ENCODE results near the gene PPFIA1. TPM values are rescaled to one million over a fixed set of nuclear protein-coding genes. Genes with fewer than 3 reads are reported as not detected.
"Not testable (repeated sequence)": the region's sequence is repeated elsewhere in the genome, so short reads cannot be mapped to it uniquely, and the experiment has no call there.

The PPFIA1 gene
- total RNA-seq, 1 experiment from 2014 or later, result 45.1 TPM

- DNase-seq (ENCODE audit: low read depth), result no peak
Observed at GRCh38 chr11:70251659-70252321, 18.7 kb upstream of the PPFIA1 start.

GRCh38 chr11:70252844-70253243 is 17.6 kb upstream of the PPFIA1 start:
- DNase-seq (ENCODE audit: low read depth), result no peak

DNA sequence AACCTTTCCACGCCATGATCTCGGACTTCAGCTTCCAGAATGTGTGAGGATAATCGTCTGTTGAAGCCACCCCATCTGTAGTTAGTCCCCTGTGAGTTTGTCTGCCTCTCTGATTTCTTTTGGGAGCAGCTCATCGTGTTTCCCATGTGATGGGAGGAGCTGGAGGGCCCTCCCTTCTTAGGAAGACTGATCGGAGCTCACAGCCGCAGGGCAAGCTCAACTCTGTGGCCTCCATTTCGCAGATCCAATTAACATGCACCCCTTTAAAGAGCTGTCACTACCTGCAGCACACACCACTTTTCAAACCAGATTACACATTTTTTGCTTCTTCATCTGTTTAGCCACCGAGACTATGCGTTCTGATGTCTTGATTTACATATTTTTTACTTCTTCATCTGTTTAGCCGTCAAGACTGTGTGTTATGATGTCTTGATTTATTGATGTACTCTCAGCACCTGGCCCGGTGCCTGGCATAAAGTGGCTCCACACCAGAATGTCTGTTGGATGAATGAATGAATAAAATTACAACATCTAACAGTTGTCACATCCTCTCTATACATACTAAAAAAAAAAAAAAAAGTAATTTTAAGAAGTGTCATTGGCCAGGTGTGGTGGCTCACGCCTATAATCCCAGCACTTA is 14.9 kb upstream of the PPFIA1 start:
- no peak for DNase-seq (ENCODE audit: low read depth)

DNA sequence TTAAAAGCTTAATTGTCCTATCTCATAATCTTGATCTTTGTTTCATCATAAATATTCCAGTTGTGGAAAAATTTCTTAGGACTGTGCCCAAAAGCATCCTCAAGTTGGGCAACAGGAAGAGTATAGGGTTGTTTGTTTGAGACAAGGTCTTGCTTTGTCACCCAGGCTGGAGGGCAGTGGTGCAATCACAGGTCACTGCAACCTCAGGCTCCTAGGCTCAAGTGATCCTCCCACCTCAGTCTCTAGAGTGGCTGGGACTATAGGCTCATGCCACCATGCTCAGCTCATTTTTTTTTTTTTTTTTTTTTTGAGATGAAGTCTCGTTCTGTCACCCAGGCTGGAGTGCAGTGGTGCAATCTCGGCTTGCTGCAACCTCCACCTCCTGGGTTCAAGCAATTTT is 11.4 kb upstream of the PPFIA1 start:
- DNase-seq (ENCODE audit: low read depth), result not testable (repeated sequence)

DNA sequence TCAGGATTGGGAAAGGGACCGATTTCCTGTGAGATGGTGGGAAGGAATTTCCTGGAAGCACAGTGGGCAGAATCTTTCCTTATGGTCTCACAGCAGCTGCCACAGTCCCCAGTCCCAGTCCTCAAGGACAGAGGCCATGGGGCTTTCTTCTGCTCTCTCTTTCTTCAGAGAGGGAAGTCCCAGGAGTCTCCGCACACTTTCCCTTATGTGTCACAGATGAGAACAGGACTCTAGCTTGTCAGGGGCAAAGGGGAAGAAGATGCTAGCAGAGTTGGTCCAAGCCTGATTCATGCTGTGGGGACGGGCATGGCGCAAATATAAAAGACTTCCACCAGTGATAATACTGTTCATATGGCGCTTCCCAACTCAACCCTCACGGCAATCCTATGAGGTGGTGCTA is 7.5 kb upstream of the PPFIA1 start:
- no peak for DNase-seq (ENCODE audit: low read depth)

DNA sequence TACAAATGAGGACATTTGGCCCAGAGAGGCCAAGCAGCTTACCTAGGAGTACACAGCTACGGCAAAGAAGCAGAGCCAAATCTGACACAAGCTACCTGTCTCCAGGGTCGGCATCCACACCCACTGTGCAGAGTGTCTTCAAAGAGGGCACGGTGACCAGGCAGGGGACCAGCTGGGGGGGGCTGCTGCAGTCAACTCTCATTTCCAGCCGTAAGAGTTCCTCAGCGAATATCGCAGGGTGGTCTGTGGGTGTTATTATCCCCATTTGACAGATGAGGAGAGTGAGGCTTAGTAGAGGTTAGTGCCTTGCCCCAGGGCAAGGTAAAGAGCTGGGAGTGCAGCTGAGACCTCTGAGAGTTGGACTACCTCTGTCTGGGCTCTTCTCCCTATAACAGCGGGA is 7.1 kb upstream of the PPFIA1 start:
- no peak for DNase-seq (ENCODE audit: low read depth)

GRCh38 chr11:70265341-70265740 is 5.1 kb upstream of the PPFIA1 start:
- DNase-seq (ENCODE audit: low read depth), result no peak

DNA sequence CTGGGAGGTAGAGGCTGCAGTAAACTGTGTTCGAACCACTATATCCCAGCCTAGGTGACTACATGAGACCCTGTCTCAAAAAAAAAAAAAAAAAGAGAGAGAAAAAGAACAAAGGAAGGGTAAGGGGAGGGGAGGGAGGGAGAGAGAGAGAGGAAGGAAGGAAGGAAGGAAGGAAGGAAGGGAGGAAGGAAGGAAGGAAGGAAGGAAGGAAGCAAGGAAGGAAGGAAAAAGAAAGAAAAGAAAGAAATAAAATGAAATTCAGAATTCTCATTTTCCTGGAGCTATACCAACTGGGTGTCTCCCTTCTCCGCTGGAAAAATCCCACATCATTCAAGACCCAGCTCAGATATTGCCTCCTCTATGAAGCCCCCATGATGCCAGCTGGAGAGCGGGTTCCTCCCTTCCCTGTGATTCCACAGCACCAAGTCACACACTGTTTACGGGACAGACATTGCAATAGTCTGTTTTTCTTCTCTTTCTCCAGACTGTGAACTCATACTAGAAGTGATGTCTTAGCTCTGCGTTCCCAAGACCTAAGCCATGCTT is 3.0 kb upstream of the PPFIA1 start:
- no peak for DNase-seq (ENCODE audit: low read depth)

DNA sequence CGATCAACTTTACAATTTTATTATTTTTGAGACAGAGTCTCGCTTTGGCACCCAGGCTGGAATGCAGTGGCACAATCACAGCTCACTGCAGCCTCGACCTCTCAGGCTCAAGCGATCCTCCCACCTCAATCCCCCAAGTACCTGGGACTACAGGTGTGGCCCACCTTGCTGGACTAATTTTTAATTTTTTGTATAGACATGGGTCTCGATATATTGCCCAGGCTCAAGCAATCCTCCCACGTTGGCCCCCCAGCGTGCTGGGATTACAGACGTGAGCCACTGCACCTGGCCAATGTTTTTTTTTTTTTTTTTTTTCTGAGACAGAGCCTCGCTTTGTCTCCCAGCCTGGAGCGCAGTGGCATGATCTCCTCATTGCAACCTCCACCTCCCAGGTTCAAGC is 2.0 kb upstream of the PPFIA1 start:
- DNase-seq (ENCODE audit: low read depth), result no peak

GRCh38 chr11:70270877-70271648 is 573 bp downstream of the PPFIA1 start:
- peak; percentile 19 for DNase-seq (ENCODE audit: low read depth)

DNA sequence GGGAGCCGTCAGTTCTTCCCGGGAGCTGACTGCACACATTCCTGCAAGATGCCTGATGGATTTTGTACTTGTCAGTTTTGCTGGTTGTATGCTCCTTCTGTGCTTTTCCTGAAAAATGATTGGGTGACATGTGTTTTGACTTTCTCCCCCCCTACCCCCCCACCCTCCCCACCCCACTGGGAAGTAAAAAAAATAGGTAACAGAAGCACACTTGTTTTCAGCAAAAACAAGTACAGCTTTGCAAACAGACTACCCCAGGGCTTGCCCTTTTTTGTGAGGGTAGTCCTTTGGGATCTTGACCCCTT is 1.1 kb downstream of the PPFIA1 start:
- DNase-seq (ENCODE audit: low read depth), result no peak

DNA sequence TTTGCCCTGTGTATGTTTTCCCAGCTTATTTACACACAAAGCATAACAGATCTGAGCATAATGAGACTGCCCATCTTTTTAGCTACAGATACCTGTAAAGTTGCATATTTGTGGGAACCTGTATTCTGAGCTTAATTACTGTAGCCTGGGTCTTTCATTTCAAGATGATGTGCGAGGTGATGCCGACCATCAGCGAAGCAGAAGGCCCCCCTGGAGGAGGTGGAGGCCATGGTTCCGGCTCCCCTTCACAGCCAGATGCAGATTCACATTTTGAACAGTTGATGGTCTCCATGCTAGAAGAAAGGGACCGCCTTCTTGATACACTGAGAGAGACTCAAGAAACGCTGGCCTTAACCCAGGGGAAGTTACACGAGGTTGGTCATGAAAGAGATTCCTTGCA is 1.5 kb downstream of the PPFIA1 start:
- DNase-seq (ENCODE audit: low read depth), result no peak

- no peak for DNase-seq (ENCODE audit: low read depth)
Observed at GRCh38 chr11:70278994-70279393, 8.5 kb downstream of the PPFIA1 start.

DNA sequence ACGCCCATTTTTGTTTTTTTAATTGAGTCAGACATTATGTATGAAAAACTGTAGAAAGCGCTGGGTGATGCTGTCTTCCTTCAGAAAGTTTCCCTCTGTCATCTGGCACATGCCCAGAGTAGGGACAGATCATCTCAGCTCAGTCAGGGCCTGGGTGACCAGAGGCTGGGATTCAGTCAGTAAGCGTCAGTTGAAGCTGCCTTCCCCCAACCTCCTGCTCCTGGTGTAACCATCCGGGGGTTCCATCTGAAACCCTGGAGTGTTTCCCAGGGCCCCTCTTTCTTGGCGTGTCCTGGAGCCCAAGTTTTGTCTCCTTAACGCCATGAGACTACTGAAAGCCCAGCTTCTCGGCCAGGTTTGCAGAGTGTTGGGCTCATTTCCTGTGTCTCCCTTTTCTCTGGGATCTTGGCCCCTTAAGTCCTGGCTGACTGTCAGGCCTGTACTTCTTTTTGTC is 10.7 kb downstream of the PPFIA1 start:
- DNase-seq (ENCODE audit: low read depth), result peak; percentile 68

- no peak for DNase-seq (ENCODE audit: low read depth)
Observed at GRCh38 chr11:70282012-70282411, 11.5 kb downstream of the PPFIA1 start.

DNA sequence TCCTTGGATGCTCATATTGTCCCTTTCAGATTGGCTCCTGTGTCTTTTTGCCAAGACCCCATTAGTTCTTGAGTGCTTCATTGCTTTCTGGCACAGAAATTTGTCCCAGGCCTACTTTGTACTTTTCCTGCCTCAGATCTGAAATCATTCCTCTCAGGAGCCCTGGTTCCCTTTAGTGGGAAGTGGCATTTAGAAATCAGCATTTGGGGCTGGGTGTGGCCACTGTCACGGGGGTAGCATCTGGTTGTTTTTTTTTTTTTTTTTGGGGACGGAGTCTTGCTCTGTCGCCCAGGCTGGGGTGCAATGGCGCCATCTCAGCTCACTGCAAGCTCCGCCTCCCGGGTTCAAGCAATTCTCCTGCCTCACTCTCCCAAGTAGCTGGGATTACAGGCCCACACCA is 18.2 kb downstream of the PPFIA1 start:
- no peak for DNase-seq (ENCODE audit: low read depth)

DNA sequence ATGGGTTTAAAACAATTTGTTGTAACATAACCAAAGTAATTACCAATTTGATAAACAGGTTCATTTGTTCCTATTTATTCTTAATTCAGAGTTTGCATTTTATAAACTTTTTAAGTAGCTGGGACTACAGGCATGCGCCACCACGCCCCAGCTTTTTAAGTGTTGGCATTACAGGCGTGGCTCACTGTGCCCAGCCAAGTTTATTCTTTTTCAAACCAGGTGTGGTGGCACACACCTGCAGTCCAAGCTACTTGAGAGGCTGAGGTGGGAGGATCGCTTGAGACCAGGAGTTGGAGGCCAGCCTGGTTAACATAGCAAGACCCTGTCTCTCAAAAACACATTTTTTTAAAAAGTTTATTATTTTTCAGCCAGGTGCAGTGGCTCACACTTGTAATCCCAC is 19.1 kb downstream of the PPFIA1 start:
- DNase-seq (ENCODE audit: low read depth), result no peak

DNA sequence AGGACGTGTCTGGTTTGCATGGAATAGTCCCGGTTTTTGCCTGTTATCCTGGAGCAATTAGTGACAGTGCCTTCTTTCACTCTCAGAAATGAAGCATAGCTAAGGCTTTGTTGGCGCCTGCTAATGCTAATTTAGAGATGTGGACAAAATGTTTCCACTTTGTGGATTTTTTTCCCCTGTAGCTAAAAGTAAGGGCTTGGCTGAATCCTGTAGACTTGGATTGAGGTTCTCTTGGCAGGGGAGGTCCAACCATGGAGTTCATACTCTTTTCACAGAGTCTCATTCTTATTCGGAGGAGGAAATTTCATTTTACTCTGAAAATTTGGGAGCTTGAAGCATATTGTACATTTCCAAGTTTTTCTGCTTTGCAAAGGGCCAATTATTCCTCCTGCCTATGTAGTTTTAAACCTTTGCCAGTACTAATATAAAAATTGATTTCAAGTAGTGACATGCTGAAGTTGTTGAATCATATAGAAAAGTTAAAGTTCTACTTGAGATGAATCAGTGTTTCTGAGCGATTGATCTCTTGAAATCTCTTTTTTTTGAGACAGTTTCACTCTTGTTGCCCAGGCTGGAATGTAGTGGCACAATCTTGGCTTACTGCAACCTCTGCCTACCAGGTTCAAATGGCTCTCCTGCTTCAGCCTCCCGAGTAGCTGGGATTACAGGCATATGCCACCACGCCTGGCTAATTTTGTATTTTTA is 20.0 kb downstream of the PPFIA1 start:
- DNase-seq (ENCODE audit: low read depth), result no peak

- DNase-seq (ENCODE audit: low read depth), result no peak
Observed at GRCh38 chr11:70292166-70292565, 21.7 kb downstream of the PPFIA1 start.

GRCh38 chr11:70292863-70293262 is 22.4 kb downstream of the PPFIA1 start:
- DNase-seq (ENCODE audit: low read depth), result no peak

DNA sequence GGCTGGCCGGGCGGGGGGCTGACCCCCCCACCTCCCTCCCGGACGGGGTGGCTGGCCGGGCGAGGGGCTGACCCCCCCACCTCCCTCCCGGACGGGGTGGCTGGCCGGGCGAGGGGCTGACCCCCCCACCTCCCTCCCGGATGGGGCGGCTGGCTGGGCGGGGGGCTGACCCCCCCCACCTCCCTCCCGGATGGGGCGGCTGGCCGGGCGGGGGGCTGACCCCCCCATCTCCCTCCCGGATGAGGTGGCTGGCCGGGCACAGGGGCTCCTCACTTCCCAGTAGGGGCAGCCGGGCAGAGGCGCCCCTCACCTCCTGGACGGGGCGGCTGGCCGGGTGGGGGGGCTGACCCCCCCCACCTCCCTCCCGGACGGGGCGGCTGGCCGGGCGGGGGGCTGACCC is 24.7 kb downstream of the PPFIA1 start:
- not testable (repeated sequence) for DNase-seq (ENCODE audit: low read depth)

GRCh38 chr11:70296681-70297080 is 26.2 kb downstream of the PPFIA1 start:
- no peak for DNase-seq (ENCODE audit: low read depth)
